HL-60 (cell line): Measurements from ENCODE around the gene RGS4.

Experiments used
- DNase-seq, 2 experiments: peaks; one replicate each; pipeline ENCODE4 v3.0.0-alpha.2; 2010 to 2020; ENCODE audit warnings: low read depth in 1 of 2, low spot score in 1 of 2
- H3K27ac ChIP-seq: fragments of 250-450 bp; sonication (Bioruptor Pico); replicated peaks from 2 replicates; pipeline ENCODE4 v1.5.1; 2020; ENCODE audit warnings: mild to moderate bottlenecking, moderate library complexity
- H3K27me3 ChIP-seq: fragments of 250-450 bp; sonication (Bioruptor Pico); 2 replicates; pipeline ENCODE4 v1.5.1; 2021; ENCODE audit warnings: mild to moderate bottlenecking, moderate library complexity; ENCODE audit not compliant: insufficient read depth, poor library complexity, severe bottlenecking
- H3K4me3 ChIP-seq: replicated peaks from 2 replicates; pipeline ENCODE4 v1.5.1; 2011; ENCODE audit warnings: mild to moderate bottlenecking, control low read depth, low read length; ENCODE audit not compliant: insufficient read depth
- GABPA ChIP-seq: IDR thresholded peaks from 2 replicates; pipeline ENCODE4 v1.6.1; 2012; ENCODE audit warnings: low read depth
- POLR2AphosphoS5 ChIP-seq: IDR thresholded peaks from 2 replicates; pipeline ENCODE4 v1.6.1; 2012; ENCODE audit warnings: low read depth
- SPI1 ChIP-seq: IDR thresholded peaks from 2 replicates; pipeline ENCODE4 v1.6.1; 2012; ENCODE audit warnings: low read depth, mild to moderate bottlenecking, borderline replicate concordance
- TF ChIP-seq, protein P1 (sequence below): IDR thresholded peaks from 2 replicates; pipeline ENCODE4 v1.6.1; 2012; ENCODE audit warnings: low read depth; ENCODE audit not compliant: insufficient replicate concordance
- TF ChIP-seq, protein P2 (sequence below): IDR thresholded peaks from one replicate; pipeline ENCODE4 v1.5.1; 2011; ENCODE audit warnings: low read length, control low read depth, inconsistent platforms; ENCODE audit not compliant: insufficient read depth

The RGS4 gene

GRCh38 chr1:163095213-163095612, 26.1 kb downstream of the RGS4 start:
- no peak for TF ChIP-seq GABPA

DNA sequence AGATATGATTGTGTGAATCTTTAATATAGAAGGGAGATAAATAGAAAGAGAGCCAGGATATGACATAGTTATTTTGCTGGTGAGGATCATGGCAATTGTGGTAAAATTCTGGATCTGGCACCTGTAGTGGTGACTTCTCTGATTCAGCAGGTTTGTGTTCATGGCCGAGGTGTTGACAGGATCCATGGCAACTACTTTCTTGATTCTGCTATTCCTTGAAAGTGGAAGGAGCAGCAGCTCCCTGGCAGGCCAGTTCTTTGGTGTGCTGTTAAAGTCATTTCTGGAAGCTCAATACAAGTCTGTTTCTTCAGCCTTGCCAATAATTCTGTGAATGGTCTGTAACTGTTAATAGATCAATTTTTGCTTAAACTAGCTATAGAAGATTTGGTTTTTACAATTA, 33.4 kb downstream of the RGS4 start:
- no peak for DNase-seq
- no peak overlapping the region for H3K27ac ChIP-seq
- TF ChIP-seq SPI1 (no peak), POLR2AphosphoS5 (no peak), GABPA (no peak)
- TF ChIP-seq, protein P1, sequence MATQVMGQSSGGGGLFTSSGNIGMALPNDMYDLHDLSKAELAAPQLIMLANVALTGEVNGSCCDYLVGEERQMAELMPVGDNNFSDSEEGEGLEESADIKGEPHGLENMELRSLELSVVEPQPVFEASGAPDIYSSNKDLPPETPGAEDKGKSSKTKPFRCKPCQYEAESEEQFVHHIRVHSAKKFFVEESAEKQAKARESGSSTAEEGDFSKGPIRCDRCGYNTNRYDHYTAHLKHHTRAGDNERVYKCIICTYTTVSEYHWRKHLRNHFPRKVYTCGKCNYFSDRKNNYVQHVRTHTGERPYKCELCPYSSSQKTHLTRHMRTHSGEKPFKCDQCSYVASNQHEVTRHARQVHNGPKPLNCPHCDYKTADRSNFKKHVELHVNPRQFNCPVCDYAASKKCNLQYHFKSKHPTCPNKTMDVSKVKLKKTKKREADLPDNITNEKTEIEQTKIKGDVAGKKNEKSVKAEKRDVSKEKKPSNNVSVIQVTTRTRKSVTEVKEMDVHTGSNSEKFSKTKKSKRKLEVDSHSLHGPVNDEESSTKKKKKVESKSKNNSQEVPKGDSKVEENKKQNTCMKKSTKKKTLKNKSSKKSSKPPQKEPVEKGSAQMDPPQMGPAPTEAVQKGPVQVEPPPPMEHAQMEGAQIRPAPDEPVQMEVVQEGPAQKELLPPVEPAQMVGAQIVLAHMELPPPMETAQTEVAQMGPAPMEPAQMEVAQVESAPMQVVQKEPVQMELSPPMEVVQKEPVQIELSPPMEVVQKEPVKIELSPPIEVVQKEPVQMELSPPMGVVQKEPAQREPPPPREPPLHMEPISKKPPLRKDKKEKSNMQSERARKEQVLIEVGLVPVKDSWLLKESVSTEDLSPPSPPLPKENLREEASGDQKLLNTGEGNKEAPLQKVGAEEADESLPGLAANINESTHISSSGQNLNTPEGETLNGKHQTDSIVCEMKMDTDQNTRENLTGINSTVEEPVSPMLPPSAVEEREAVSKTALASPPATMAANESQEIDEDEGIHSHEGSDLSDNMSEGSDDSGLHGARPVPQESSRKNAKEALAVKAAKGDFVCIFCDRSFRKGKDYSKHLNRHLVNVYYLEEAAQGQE = no peak
- TF ChIP-seq, protein P2, sequence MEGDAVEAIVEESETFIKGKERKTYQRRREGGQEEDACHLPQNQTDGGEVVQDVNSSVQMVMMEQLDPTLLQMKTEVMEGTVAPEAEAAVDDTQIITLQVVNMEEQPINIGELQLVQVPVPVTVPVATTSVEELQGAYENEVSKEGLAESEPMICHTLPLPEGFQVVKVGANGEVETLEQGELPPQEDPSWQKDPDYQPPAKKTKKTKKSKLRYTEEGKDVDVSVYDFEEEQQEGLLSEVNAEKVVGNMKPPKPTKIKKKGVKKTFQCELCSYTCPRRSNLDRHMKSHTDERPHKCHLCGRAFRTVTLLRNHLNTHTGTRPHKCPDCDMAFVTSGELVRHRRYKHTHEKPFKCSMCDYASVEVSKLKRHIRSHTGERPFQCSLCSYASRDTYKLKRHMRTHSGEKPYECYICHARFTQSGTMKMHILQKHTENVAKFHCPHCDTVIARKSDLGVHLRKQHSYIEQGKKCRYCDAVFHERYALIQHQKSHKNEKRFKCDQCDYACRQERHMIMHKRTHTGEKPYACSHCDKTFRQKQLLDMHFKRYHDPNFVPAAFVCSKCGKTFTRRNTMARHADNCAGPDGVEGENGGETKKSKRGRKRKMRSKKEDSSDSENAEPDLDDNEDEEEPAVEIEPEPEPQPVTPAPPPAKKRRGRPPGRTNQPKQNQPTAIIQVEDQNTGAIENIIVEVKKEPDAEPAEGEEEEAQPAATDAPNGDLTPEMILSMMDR = no peak

More at GRCh38 chr1:163095213-163095612, 26.1 kb downstream of the RGS4 start:
- Histone ChIP-seq H3K27me3 (no peaks in the 10 kb centered on the region), H3K4me3 (no peak overlapping the region), H3K27ac (no peak overlapping the region)
- no peak for DNase-seq

GRCh38 chr1:163104385-163105099, 35.4 kb downstream of the RGS4 start:
- H3K27me3 ChIP-seq = no peaks in the 10 kb centered on the region
- no peak overlapping the region for H3K27ac ChIP-seq
- no peak for DNase-seq
- no peak overlapping the region for H3K4me3 ChIP-seq
- no peak for TF ChIP-seq SPI1
- TF ChIP-seq, protein P2 = no peak
- no peak for TF ChIP-seq POLR2AphosphoS5
- TF ChIP-seq, protein P1 = no peak
- no peak for TF ChIP-seq GABPA

More for the DNA sequence above, 33.4 kb downstream of the RGS4 start:
- Histone ChIP-seq H3K4me3 (no peak overlapping the region), H3K27me3 (no peaks in the 10 kb centered on the region)

DNA sequence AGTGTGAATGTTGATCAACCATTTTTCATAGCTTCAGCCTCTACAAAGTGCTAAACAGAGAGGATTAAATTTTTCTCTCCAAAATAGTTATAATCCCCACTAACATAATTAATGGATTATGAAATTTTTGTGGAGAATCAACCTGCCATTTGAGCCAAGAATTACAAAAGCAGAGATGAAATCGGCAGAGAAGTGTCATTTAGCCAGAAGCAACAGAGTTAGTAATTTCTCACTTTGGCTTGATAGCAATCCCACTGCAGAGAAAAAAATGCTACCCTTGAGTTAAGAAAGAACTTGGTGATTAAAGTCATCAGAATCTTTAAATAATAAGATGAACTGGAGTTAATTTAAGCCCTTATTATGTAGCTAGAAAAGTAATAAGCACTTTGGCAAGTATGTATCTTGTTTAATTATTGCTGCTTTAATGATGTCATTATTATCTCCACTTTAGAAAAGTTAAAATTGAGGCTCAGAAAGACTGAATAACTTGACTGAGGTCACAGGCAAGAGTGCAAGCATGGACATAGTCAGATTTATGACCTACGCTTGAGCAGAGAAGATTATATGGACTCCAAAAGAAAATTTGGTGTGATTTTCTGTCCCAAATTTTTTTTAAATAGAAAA, 37.3 kb downstream of the RGS4 start:
- TF ChIP-seq, protein P2 = no peak
- no peak for TF ChIP-seq POLR2AphosphoS5
- TF ChIP-seq SPI1 = no peak
- TF ChIP-seq, protein P1 = no peak
- no peaks in the 10 kb centered on the region for H3K27me3 ChIP-seq
- DNase-seq = no peak
- no peak overlapping the region for H3K4me3 ChIP-seq
- H3K27ac ChIP-seq = no peak overlapping the region
